AG04450 (cell line): ENCODE results near the gene ARHGAP26. TPM values are rescaled to one million over a fixed set of nuclear protein-coding genes. Genes with fewer than 3 reads are reported as not detected.
"Not testable (repeated sequence)": the region's sequence is repeated elsewhere in the genome, so short reads cannot be mapped to it uniquely, and the experiment has no call there.

Source experiments
- CTCF ChIA-PET: fragments of 300-600, 350-600 bp; formaldehyde crosslinking; extraction: SDS; loops from one replicate; lab custom pipeline; 2022; ENCODE audit warnings: antibody characterized with exemption, inconsistent platforms; lab: Charles Lee
- POLR2A ChIA-PET: fragments of 350-600 bp; formaldehyde crosslinking; extraction: SDS; loops from one replicate; lab custom pipeline; 2021; ENCODE audit warnings: antibody characterized with exemption, inconsistent platforms; lab: Yijun Ruan, JAX
- DNase-seq: peaks from one replicate; pipeline ENCODE4 v3.0.0-alpha.2; 2011; ENCODE audit warnings: low read depth, low spot score
- H3K27ac ChIP-seq: one replicate; pipeline ENCODE4 v1.5.1; 2012; ENCODE audit warnings: low read depth, low read length, control low read depth
- H3K27me3 ChIP-seq: one replicate; pipeline ENCODE4 v1.6.0; 2012; ENCODE audit warnings: low read length; ENCODE audit not compliant: control insufficient read depth, insufficient read depth
- H3K4me3 ChIP-seq: 2 replicates; pipeline ENCODE4 v1.5.1; 2011; ENCODE audit warnings: mild to moderate bottlenecking, low read depth, low read length, control low read depth
- H3K9me3 ChIP-seq: 2 replicates; pipeline ENCODE4 v1.5.1; 2012; ENCODE audit warnings: low read length; ENCODE audit not compliant: control insufficient read depth, insufficient read depth
- polyA plus RNA-seq: library from polyadenylated mRNA; depleted of rRNA; stranded (reverse); fragments of >200 nt; gene quantifications from 2 replicates; pipeline ENCODE4 v1.2.3, GENCODE V29; 2011
- TF ChIP-seq, protein P1 (sequence below): IDR thresholded peaks from 2 replicates; pipeline ENCODE4 v1.5.1; 2011; ENCODE audit warnings: low read depth, low read length, control low read depth, inconsistent platforms

Gene ARHGAP26
- polyA plus RNA-seq, 1 experiment = 0.56 TPM

DNA sequence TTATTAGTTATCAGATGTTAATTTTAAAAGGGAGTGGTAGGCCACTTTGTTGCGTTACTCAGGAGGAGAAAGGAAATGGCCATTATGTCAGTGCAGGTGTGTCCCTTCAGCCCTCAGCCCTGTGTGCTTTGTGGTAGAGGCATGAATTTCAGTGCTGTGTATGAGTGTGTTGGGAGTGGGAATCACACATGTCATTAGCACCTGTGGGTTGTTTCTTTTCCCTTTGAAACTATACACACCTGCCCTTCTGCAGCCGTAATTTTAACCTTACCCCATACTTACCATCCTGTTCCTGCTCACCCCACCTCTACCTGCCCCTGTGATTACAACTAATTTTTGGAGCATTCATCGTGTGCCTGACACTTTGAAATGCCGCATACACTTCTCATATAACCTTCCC lies 156.4 kb downstream of the ARHGAP26 start:
- H3K27me3 ChIP-seq = no peaks in the 10 kb centered on the region
- TF ChIP-seq, protein P1, sequence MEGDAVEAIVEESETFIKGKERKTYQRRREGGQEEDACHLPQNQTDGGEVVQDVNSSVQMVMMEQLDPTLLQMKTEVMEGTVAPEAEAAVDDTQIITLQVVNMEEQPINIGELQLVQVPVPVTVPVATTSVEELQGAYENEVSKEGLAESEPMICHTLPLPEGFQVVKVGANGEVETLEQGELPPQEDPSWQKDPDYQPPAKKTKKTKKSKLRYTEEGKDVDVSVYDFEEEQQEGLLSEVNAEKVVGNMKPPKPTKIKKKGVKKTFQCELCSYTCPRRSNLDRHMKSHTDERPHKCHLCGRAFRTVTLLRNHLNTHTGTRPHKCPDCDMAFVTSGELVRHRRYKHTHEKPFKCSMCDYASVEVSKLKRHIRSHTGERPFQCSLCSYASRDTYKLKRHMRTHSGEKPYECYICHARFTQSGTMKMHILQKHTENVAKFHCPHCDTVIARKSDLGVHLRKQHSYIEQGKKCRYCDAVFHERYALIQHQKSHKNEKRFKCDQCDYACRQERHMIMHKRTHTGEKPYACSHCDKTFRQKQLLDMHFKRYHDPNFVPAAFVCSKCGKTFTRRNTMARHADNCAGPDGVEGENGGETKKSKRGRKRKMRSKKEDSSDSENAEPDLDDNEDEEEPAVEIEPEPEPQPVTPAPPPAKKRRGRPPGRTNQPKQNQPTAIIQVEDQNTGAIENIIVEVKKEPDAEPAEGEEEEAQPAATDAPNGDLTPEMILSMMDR = no peak
- no peak for DNase-seq
- ChIA-PET CTCF (interaction anchor here (1.7 kb wide), 1 partner anchor 13 kb away, joined by 5 read pairs; no protein-coding TSS in a partner anchor), POLR2A (no interaction called here)
- no peak overlapping the region for H3K27ac ChIP-seq
- no peak overlapping the region for H3K4me3 ChIP-seq
- H3K9me3 ChIP-seq = no peaks in the 10 kb centered on the region

GRCh38 chr5:142928999-142929398 lies 158.8 kb downstream of the ARHGAP26 start:
- H3K27ac ChIP-seq, CTCF ChIA-PET, DNase-seq, POLR2A ChIA-PET, H3K9me3 ChIP-seq, H3K4me3 ChIP-seq, H3K27me3 ChIP-seq: not testable (repeated sequence)

GRCh38 chr5:142929587-142929986 lies 159.4 kb downstream of the ARHGAP26 start:
- no peaks in the 10 kb centered on the region for H3K27me3 ChIP-seq
- TF ChIP-seq, protein P1 = no peak
- no peak for DNase-seq
- no peak overlapping the region for H3K4me3 ChIP-seq
- ChIA-PET POLR2A (no interaction called here), CTCF (no interaction called here)
- no peaks in the 10 kb centered on the region for H3K9me3 ChIP-seq
- no peak overlapping the region for H3K27ac ChIP-seq

DNA sequence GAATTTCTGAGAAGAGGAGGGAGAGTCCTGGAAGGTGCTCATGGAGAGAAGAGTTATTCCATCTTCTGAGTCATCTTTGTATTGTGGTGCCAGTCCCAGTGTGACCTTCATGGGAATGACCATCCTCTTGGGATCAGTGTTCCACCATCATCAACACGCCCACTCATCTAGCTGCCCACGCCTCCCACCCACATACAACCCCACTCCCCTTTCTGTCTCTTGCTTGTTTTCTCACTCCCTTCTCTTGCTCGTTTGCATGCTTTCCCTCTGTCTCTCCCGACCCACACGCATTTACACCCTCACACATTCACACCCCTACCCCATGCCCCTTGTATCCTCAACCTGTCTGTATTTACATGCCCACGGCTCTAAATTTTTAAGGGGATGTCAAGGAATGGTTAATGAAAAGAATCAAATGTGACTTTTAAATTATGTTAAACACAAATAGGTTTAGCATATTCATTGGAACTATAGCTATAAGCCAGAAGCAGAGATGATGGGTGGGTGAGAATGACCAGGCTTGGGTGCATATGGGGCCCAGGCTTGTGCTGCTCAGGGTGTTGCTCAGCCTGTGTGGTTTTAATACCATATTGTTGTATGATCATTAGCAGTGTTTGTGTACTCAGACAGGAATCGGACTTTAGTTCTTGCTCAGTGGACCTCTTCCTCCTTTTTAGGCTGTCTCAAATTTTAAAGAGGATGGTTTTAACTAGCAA lies 160.4 kb downstream of the ARHGAP26 start:
- POLR2A ChIA-PET = no interaction called here
- H3K27me3 ChIP-seq = no peaks in the 10 kb centered on the region
- TF ChIP-seq, protein P1 = no peak
- H3K27ac ChIP-seq = no peak overlapping the region
- no peak for DNase-seq
- CTCF ChIA-PET = no interaction called here
- H3K4me3 ChIP-seq = no peak overlapping the region
- H3K9me3 ChIP-seq = no peaks in the 10 kb centered on the region

DNA sequence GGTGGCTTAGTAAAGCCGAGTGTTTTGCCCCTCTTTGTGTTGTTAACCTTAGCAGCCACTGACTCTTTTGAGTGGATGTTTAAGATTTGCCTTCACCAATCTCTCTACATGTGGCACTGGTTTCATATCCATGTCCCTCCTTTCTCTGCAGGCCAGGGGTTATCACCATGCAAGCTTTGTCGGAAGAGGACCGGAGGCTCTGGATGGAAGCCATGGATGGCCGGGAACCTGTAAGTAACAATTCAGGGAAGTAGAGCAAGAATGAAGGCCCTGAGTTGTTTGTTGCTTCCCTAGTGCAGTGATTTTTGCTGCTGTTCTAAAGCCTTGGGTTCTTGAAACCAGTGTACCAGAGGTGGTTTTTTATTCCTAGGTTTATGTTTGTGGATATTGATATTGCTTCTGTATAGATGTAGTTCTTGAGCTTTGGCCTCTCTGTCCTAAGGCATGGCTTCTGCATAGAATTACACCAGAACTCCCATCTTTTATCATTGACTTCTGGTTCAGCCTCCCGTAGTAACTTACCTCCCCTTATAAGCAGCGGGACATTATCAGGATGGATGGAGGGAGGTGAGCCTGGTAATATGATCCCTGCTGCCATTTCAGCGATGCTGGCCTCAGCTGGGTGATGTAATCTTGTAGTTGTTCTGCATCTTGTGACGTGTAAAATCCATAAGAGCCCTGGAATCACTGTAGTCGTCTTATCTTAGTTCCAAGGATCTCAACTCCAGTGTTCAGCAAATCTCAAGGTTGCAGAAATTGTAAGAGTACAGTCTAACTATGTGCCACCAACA lies 161.9 kb downstream of the ARHGAP26 start:
- no peak for DNase-seq
- Histone ChIP-seq H3K27me3 (no peaks in the 10 kb centered on the region), H3K4me3 (no peak overlapping the region), H3K27ac (no peak overlapping the region), H3K9me3 (no peaks in the 10 kb centered on the region)
- CTCF ChIA-PET = interaction anchor here (1.6 kb wide), 1 partner anchor 219 kb away, joined by 6 read pairs; no protein-coding TSS in a partner anchor
- TF ChIP-seq, protein P1 = no peak
- POLR2A ChIA-PET = no interaction called here
